GM18909 (cell line): ENCODE results near the gene PHTF2.

Experiments
- ATAC-seq: cut with Tn5 transposase; IDR thresholded peaks from one replicate; pipeline ENCODE4 v1.9.1; 2021; ENCODE audit warnings: mild to moderate bottlenecking; ENCODE audit not compliant: unreplicated experiment, poor library complexity

PHTF2 gene

DNA sequence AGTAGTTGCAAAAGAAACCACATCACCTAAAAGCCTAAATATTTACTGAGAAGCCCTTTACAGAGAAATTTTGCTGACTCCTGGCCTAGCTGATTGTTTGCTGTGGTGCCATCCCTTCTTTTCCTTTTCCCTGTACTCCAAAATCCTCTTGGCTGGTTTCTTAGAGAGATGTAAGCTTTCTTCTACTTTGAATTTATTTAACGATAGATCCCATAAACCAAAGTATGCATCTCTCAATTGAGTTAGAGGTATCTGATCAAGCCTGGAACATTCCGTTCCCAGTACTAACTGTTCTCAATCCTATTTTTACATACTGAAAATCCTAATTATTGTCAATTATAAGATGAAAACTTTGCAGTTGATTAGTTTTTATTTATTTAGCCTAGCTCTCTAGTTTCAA is 6.6 kb upstream of the PHTF2 start:
- no peak for ATAC-seq

DNA sequence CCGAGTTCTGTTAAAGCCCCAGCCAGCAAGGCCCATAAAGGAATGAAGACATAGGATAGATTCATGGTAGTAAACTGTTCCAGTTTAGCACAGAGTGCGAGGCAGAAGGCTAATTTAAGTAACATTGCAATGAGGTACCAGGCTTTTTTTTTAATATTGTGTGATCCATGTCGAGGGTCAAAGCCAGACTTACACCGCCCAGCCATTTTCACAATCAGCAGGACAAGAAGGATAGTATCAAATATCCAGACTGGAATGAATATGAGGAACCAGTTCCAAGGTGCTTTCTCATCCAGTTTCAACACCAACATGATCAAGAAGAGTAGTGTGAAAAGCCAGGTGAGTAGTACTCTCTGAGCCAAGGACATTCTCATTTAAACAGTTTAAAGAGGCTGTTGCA is 4.6 kb upstream of the PHTF2 start:
- no peak for ATAC-seq

DNA sequence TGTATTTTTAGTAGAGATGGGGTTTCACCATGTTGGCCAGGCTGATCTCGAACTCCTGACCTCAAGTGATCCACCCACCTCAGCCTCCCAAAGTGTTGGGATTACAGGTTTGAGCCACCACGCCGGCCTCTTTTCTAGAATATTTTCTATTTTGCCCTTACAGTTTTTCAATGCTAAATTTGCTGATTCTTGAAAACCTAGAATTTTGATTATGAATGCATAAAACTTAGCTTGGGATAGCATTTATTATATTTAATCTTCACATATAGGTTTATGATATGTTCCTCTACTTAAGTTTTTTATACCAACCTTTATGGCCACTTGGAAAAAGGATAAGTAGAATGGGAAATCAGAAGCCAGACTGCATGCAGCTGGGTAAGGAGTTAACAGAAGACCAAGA is 2.5 kb upstream of the PHTF2 start:
- no peak for ATAC-seq

DNA sequence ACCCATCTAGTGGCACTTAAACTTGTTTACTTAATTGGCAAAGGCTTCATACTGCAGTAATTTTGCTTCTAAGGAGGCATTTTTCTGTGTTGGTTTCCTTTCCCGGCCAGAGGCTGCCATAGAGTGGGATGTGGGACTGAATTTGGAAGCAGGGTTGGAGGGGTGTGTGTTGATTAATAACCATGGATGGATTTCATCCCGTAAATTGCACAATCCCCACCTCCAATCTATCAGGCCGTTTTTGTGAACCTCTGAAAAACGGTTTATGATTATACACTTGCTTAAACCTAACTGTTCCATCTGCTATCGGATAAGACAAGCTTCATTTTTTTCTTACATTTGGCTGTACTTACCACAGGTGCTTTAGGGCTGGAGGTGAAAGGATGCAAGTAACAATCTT is 1.6 kb upstream of the PHTF2 start:
- ATAC-seq, result no peak

DNA sequence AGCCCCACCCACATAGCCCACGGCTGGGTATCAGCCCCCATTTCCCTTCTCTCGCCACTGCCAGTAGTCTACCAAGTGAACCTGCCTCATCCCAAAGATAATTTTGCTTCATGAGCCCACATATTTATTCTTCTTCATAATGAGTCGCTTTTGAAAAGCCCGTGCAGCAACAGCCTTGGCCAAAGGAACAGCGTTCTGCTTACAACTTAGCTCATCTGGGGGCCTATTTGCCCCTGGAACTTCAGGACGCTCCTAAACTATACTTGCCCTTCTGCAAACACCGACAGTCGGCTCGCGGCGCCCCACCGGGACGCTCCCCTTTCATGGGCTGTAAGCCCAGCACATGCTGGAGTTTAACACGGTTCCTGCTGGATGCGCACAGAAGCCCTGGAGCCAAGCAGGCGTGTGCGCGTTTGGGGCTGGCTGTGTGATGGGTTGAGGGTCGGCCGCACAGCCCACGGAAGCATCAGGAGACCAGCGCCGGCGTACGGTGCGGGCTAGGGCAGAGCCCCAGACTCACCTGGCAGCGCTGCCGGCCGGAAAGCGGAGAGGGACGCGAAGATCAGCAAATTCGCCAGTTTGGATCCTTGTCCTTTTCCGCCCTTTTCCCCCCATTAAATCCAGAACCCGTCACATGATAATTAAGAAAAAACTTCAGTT is 709 bp upstream of the PHTF2 start:
- peak; percentile 40 for ATAC-seq

DNA sequence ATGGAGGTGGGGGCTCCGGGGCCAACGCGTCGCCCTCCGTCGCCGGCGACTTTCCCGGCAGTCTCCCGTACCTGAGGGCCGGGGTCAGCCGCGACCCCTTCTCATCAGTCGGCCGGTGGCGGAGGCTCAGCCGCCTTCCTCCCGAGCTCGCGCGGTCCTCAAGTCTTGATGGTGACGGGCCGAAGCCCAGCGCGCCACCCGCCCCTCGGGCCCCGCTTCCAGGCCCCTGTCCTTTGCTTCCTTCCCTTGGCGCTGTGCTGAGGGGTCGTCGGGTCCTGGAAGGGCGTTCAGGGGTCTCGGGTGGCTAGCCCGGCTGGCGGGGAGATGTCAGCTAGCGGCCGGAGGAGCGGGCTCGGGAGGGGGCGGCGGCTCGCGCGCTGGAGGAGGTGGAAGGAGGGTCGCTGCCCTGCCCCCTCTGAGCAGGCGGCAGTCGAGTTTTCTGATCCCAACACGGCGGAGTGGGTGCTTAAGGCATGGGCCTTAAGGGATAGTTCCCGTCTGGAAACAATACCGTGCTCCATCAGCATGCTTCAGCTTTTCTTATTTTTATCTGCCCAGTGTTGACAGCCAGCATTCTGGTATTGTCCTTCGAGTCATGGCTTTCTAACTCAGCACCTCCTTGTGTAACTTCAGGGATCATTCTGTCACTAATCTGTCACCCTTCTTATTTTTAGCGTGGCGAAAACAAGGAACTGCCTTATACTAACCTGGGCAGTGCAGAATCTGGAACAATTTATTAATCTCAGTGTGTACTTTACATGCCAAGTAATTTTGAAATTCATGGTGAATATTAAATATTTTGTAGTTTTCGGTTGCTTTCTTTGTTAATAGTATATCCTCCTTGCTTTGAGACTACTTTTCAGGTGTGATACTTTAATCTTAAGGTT is 748 bp downstream of the PHTF2 start:
- peak; percentile 2 for ATAC-seq

DNA sequence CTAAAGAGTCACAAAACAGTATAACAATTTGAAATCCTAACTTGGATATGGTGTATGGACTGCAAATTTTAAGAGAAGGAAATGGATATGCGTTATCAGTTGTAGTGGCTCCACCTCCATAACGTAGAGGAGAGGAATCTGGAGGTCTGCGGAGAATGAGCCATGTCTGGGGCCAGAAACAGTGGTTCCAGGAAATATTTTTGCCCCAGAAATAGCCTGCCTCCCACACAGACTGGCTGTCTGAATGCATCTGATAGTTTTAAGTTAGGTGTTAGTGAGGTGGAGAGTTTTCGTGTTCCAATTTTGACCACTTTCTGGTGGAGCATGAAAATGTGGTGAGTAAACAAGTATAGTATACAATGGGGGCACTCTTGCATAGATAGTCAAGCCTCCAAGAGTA is 1.6 kb downstream of the PHTF2 start:
- ATAC-seq, result peak; percentile 18

DNA sequence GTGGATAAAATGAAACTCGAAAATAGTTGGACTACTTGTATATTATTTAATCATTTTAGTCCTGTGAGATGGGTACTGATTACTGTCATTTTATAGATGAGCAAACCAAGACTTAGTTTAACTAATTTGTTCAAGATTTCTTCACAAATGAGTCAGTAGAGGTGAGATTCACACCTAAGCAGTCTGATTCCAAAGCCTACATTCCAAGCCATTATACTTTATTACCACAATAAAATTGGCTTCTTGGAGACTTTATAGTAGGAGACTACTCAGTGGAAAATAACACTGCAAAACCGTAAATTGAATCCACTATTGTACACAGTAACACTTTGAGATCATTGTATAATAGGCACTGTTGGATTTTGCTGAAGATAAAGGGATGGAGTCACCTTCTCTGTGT is 2.2 kb downstream of the PHTF2 start:
- ATAC-seq, result no peak

DNA sequence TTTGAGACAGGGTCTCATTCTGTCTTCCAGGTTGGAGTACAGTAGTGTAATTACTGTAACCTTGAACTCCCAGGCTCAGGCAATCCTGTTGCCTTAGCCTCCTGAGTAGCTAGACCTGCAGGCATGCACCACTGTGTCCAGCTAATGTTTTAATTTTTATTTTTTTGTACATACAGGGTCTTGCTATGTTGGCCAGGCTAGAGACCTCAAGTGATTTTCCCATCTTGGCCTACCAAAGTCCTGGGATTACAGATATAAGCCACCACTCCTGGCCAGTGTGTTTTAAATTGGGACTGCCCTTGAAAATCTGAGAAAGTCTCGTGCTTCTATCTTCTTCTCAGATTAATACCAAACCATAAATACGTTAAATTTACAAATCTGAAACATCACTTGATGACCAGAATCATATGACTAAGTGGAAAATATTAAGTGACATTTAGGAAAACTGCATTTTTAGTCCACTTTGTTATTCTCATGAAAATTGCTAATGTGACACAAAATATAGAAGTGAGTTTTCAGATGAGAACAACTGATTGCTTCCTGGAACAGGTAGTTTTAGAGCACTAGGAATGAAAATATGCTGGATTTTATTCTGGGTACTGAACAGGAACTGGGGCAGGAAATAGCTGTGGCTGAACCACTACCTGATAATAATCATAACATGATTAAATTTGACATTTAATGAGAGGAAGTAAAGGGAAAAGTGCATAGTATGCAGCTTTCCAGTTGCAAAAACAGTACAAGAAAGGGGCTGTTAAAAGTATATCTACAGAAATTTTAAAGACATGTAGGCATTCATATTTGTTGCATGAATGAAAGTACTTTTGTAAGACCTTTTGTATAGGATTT is 4.2 kb downstream of the PHTF2 start:
- no peak for ATAC-seq

DNA sequence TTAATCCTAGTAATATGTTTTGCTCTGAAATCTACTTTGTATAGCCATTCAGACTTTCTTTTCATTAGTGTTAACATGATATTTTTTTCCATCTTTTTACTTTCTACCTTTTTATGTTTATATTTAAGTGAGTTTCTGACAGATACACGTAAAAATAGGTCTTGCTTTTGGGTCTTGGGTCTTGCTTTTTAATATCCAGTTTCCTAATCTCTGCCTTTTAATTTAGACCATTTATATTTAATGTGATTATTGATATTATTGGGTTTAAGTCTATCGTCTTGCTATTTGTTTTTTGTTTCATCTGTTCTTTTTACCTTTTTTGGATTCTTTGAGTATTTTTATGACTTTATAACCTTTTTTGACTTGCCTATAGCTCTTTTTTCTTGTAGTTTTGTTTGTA is 7.9 kb downstream of the PHTF2 start:
- no peak for ATAC-seq

DNA sequence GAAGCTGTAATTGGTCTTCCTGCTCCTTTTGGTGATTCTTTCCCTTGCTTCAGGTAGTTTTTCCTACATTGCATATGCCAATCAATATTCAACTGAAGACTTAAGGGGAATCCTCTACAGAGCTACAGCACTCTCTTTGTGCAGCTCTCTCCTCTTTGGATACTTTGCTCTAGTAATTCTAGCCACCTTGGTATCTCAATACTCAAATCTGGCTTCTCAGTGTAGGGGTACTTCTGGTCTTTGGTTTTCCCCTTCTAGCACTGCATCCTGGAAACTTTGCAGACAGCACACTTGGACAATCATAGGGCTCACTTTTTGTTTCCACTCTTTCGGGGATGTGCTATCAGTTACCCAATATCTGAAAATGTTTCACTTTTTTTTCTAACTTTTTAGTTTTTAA is 9.9 kb downstream of the PHTF2 start:
- ATAC-seq, result no peak

DNA sequence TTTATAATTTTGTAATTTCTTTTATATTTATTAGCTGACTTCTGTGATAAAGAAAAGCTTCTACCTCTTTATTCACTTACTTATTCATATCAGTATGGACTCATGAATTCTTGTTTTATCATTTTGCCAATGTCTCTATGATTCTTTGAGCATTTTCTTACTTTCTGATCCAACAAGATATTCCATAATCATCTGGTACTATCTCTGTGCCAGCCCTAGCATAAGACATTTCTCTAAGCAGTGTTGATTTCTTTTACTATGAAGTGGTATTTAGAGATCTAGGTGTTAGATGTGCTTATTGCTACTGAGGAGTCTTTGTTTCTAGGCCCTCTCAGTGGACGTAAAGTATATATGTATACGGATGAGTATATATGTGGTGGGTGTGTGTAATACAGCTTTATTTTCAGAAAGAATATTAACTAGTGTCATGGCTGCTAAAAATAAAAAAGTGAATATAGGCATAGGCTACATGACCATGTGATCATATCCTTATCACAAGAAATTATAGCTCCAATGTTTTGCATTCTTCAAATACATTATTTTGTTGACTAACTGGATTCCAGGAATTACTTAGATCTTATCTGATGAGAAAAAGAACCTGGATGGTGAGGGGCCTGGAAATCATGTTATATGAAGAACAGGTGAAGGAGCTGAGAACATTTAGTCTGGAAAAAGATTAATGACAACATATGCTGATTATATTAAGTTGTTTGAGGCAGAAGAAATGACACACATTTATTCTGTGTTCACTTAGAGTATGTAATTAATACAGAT is 13.1 kb downstream of the PHTF2 start:
- ATAC-seq, result no peak

DNA sequence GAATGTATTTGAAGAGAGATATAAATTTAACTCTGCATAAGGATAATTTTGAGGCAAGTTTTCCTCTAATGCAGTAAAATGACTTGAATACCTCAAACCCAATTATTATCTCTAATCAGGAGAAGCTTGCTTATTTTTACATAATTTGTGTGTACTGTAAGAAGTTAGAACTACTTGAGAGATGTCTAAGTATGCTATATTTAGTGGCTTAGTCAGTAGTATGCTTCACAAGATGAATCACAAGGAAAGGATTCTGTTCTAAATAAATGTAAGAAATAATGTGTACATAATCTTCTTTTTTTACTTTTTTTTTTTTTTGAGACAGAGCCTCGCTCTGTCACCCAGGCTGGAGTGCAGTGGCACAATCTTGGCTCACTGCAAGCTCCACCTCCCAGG is 13.7 kb downstream of the PHTF2 start:
- no peak for ATAC-seq

DNA sequence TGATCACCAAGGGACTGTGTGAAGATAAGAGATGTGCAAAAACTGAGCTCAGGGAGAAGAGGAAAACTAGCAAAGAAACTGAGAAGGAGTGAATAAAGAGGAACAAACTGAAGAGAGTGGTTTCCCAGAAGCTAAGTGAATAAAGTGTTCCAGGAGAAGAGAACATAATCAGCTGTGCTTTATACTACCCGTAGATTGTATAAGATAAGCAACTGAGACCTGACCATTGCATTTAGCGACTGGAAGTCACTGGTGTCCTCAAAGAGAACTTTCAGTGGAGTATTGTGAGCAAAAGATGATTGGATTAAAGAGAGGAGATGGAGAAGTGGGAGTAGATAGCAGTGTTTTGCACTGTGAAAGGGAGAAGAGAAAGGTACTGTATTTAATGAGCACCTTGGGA is 14.6 kb downstream of the PHTF2 start:
- ATAC-seq, result no peak

DNA sequence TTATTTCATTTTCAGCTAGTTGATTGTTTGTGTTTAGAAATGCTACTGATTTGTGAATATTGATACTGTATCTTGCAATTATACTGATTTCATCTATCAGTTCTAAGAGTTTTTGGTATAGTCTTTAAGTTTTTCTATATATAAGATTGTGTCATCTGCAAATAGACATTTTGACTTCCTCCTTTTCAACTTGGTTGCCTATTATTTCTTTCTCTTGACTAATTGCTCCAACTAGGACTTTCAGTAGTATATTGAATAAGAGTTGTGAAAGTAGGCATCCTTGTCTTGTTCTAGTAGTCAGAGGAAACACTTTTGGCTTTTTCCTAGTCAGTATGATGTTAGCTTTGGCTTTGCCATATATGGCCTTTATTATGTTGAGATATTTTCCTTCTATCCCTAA is 20.4 kb downstream of the PHTF2 start:
- ATAC-seq, result no peak

DNA sequence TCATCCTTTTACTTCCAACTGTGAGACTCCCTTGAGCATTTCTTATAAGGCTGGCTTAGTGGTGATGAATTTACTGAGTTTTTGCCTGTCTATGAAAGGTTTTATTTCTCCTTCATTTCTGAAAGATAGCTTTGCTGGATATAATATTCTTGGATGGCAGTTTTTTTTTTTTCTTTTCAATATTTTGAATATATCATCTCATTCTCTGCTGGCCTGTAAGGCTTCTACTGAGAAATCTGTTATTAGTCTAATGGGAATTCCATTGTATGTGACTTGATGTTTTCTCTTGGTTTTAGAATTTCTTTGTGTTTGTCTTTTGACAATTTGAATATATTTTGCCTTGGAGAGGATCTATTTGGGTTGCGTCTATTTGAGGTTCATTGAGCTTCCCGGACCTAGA is 22.4 kb downstream of the PHTF2 start:
- ATAC-seq, result no peak

DNA sequence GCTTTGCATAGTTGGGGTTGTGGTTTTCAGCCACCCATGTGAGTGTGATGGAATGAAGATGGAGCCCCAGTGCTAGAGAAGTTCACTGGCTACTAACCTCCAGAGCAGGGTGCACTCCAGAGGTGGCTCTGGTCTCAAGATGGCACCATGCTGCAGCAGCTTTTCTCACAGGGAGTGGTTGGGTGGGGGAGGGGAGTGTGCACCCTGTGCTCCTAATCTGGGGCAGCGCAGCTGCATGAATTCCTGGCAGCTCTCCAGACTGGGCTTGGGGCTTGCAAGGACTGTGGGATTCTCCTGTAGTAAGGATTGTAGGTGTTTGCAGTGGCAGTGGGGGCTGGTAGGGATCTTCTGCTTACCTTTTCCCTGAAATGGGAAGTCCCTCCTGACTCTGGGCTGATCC is 23.7 kb downstream of the PHTF2 start:
- ATAC-seq, result no peak

DNA sequence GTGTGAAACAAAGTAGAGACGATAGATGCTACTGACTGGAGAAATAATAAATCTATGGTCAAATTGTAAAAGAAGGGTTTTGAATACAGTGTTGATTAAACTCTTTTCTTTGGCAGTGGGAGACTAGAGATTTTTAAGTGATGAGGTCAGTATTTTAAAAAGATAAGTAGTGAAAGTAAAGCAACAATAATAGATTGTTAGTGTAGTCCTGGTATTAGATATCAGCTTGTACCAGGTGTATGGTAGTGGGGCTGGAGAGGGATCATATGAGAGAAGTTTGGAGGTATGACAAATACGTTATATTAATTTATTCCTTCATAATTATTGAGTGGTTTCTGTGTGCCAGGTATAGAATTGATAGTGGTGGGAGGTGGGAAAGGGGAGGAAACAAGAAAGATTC is 25.2 kb downstream of the PHTF2 start:
- ATAC-seq, result no peak

DNA sequence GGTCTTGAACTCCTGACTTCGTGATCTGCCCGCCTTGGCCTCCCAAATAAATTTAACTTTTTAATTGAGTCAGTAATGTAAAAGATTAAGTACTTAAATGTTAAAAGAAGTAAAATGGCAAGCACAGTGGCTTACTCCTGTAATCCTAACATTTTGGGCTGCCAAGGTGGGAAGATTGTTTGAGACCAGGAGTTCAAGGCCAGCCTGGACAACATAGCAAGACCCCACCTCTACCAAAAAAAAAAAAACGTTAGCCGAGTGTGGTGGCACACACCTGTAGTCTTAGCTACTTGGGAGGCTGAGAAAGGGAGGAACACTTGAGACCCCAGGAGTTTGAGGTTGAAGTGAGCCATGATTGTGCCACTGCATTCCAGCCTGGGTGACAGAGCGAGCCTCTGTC is 26.1 kb downstream of the PHTF2 start:
- no peak for ATAC-seq

DNA sequence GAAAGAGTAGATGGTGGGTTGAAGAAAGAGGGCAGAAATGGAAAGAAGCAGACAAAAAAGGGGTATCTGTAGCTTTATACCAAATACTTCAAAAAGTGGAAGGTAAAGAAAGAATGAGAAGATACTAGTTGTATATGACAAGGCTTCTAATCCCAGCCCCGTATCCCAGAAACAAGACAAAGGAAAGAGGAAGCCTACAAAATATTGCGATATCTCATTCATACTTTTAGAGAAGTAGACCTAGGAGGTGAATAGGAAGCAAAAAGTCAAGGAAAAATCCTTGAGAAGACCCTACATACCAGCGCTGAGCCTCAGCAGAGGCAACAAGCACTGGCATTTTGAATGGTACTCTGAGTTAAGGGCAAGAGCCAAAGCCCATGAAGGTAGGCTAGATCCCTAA is 26.6 kb downstream of the PHTF2 start:
- no peak for ATAC-seq
